HUES64 (cell line): Measurements from ENCODE around the gene DSTN.

Experiments
- H3K27ac ChIP-seq: 2 replicates; pipeline ENCODE4 v1.7.0; 2013; ENCODE audit warnings: low read depth, low read length, inconsistent platforms
- H3K27me3 ChIP-seq: 2 replicates; pipeline ENCODE4 v1.6.1; 2013; ENCODE audit warnings: mild to moderate bottlenecking, low read length; ENCODE audit not compliant: insufficient read depth
- H3K36me3 ChIP-seq: 2 replicates; pipeline ENCODE4 v1.6.1; 2013; ENCODE audit warnings: mild to moderate bottlenecking, low read length; ENCODE audit not compliant: insufficient read depth
- H3K4me1 ChIP-seq: 2 replicates; pipeline ENCODE4 v1.6.1; 2013; ENCODE audit warnings: mild to moderate bottlenecking, low read length, moderate library complexity; ENCODE audit not compliant: insufficient read depth
- H3K4me3 ChIP-seq: 2 replicates; pipeline ENCODE4 v1.5.1; 2013; ENCODE audit warnings: mild to moderate bottlenecking, low read length, moderate library complexity
- H3K9ac ChIP-seq: 2 replicates; pipeline ENCODE4 v1.6.1; 2013; ENCODE audit warnings: mild to moderate bottlenecking, low read depth, low read length
- H3K9me3 ChIP-seq: 2 replicates; pipeline ENCODE4 v1.6.1; 2013; ENCODE audit warnings: low read depth, low read length; ENCODE audit not compliant: insufficient read depth
- WGBS: fragments of 150-250, 120-280 bp; methylation state at CpG from one replicate; pipeline ENCODE4 v1.1.7; 2013; ENCODE audit warnings: missing lambda C conversion rate; 5-methylcytosine and 5-hydroxymethylcytosine counted together

The DSTN gene

DNA sequence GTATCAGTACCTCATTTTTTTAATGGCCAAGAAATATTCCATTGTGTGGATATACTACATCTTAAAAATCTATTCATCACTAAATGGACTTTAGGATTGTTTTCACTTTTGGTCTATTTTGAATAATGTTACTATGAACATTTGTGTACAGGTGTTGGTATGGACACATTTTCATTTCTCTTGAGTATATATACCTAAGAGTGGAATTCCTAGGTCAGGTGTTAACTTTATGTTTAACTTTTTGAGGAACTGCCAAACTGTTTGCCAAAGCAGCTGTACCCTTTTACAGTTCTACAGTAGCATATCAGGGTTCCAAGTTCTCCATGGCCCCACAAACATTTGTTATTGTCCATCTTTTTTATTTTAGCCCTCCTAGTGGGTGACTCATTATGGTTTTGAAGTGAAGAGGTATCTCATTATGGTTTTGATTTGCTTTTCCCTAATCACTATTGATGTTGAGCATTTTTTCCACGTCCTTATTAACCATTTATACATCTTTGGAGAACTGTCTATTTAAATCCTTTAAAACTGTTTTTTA is 28.2 kb downstream of the DSTN start:
- Histone ChIP-seq H3K27ac (no peak overlapping the region), H3K36me3 (peaks cover 8% of the 10 kb centered on the region; the same call in 1 of the 2 replicates), H3K9me3 (no peaks in the 10 kb centered on the region), H3K4me1 (peaks cover 38% of the 10 kb centered on the region), H3K9ac (no peak overlapping the region), H3K27me3 (no peaks in the 10 kb centered on the region), H3K4me3 (no peak overlapping the region)
- WGBS = no CpG with 5 or more reads among the region's 1 CpG

DNA sequence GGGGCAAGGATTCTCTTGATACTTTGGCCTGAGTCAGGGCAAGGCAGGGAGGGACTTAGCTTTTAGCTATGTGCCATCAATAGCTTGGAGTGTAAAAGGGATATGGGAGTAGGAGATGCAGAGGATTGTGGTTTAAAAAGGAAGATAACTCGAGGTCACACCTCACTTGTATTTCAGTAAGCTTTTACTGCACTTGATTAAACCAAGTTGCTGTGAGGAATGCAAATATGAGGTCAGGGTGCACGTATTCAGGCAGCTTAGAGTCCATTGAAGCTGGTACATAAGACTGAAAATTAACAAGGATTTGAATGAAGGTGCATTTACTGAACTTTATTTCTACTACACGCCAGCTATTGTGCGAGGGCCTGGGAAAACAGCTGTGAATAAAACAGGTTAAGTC is 32.1 kb downstream of the DSTN start:
- peaks cover 28% of the 10 kb centered on the region for H3K4me1 ChIP-seq
- peak overlapping the region; percentile 73 for H3K27ac ChIP-seq
- H3K27me3 ChIP-seq = no peaks in the 10 kb centered on the region
- no peak overlapping the region for H3K9ac ChIP-seq
- H3K4me3 ChIP-seq = peak overlapping the region; percentile 19; the same call in 1 of the 2 replicates
- 66% methylated on average over 4 of the region's 4 CpGs for WGBS
- H3K9me3 ChIP-seq = no peaks in the 10 kb centered on the region
- peaks cover 35% of the 10 kb centered on the region for H3K36me3 ChIP-seq

DNA sequence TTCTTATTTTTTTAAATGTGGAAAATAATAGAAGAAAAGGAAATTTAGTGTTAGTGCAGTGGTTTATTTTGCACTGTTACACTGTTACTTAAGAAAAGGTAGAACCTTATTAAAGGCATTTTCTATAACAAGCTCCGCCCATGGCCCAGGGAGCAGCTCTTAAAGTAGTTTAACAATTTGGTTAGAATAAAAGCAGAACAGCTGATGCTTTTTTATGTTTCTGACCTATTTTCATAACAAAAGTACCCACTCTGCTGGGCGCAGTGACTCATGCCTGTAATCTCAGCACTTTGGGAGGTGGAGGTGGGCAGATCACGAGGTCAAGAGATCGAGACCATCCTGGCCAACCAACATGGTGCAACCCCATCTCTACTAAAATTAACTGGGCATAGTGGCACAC is 32.6 kb downstream of the DSTN start:
- H3K27ac ChIP-seq = peak overlapping the region; percentile 73
- H3K27me3 ChIP-seq = no peaks in the 10 kb centered on the region
- WGBS = 79% methylated on average over 4 of the region's 4 CpGs
- H3K36me3 ChIP-seq = peaks cover 40% of the 10 kb centered on the region
- H3K9ac ChIP-seq = no peak overlapping the region
- peaks cover 28% of the 10 kb centered on the region for H3K4me1 ChIP-seq
- no peaks in the 10 kb centered on the region for H3K9me3 ChIP-seq
- H3K4me3 ChIP-seq = peak overlapping the region; percentile 19; the same call in 1 of the 2 replicates

- H3K27me3 ChIP-seq = no peaks in the 10 kb centered on the region
- H3K36me3 ChIP-seq = peaks cover 51% of the 10 kb centered on the region
- no peak overlapping the region for H3K4me3 ChIP-seq
- peaks cover 22% of the 10 kb centered on the region for H3K4me1 ChIP-seq
- H3K9me3 ChIP-seq = no peaks in the 10 kb centered on the region
- no peak overlapping the region for H3K27ac ChIP-seq
- H3K9ac ChIP-seq = no peak overlapping the region
- 93% methylated on average over 5 of the region's 5 CpGs for WGBS
Measured at GRCh38 chr20:17605131-17605660, 35.3 kb downstream of the DSTN start.

DNA sequence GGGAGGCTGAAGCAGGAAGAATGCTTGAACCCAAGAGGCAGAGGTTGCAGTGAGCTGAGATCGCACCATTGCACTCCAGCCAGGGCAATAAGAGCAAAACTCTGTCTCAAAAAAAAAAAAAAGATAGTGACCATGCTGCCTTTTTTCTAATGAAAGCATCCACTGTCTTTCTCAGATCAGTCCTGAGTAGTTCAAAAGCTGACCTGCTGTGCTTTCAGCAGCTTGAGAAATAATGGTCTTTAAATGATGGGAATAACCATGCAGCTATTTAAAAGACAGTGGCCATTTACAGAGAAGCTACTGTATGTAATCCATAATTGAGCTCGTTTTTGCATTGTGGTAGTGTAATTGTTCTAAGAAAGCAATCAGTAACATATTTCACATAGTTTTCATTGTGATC is 36.1 kb downstream of the DSTN start:
- Histone ChIP-seq H3K36me3 (peaks cover 49% of the 10 kb centered on the region), H3K9ac (no peak overlapping the region), H3K27me3 (no peaks in the 10 kb centered on the region), H3K4me1 (peaks cover 14% of the 10 kb centered on the region), H3K27ac (no peak overlapping the region), H3K9me3 (no peaks in the 10 kb centered on the region), H3K4me3 (no peak overlapping the region)
- WGBS = 69% methylated on average over 2 of the region's 2 CpGs

DNA sequence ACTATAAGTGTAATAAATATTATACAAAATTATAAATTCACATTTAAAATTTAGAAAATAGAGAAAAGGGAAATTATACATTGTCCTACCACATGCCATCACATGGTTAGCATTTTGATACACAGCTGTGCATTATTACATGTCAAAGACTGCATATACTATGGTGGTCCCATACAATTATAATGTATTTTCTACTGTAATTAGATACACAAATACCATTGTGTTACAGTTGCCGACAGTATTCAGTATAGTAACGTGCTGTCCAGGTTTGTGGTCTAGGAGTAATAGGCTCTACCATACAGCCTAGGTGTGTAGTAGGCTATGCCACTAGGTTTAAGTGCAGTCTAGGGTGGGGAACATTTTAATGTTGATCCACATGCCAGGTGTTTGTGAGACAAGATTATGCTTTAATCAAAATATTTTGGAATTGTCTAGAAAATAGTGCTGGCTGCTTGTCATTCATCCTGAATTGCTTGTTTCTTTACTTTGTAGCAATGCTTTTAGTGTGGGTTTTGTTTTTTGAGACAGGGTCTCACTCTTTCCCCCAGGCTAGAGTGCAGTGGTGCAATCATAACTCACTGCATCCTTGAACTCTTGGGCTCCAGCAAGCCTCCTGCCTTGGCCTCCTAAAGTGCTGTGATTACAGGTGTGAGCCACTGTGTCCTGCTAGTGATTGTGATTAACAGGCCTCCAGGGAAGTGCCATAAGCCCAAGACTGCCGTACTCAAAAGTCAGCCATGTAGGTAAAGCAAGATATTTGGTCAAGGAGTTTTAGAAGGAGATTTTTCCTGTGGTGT is 39.0 kb downstream of the DSTN start:
- H3K9me3 ChIP-seq = no peaks in the 10 kb centered on the region
- H3K4me1 ChIP-seq = no peaks in the 10 kb centered on the region
- H3K4me3 ChIP-seq = no peak overlapping the region
- H3K27ac ChIP-seq = no peak overlapping the region
- no peaks in the 10 kb centered on the region for H3K27me3 ChIP-seq
- WGBS = 95% methylated on average over 3 of the region's 3 CpGs
- H3K9ac ChIP-seq = no peak overlapping the region
- H3K36me3 ChIP-seq = peaks cover 36% of the 10 kb centered on the region

GRCh38 chr20:17609811-17610377 is 40.0 kb downstream of the DSTN start:
- no peaks in the 10 kb centered on the region for H3K4me1 ChIP-seq
- WGBS = 96% methylated on average over 8 of the region's 8 CpGs

GRCh38 chr20:17610566-17611289 is 40.9 kb downstream of the DSTN start:
- Histone ChIP-seq H3K9ac (no peak overlapping the region), H3K9me3 (no peaks in the 10 kb centered on the region), H3K27ac (peak overlapping the region; percentile 20; the same call in 1 of the 2 replicates), H3K4me1 (no peaks in the 10 kb centered on the region), H3K36me3 (peaks cover 31% of the 10 kb centered on the region), H3K27me3 (no peaks in the 10 kb centered on the region), H3K4me3 (no peak overlapping the region)
- 92% methylated on average over 19 of the region's 19 CpGs for WGBS

More at GRCh38 chr20:17609811-17610377, 40.0 kb downstream of the DSTN start:
- peaks cover 31% of the 10 kb centered on the region for H3K36me3 ChIP-seq
- H3K27ac ChIP-seq = no peak overlapping the region
- H3K9ac ChIP-seq = no peak overlapping the region
- no peaks in the 10 kb centered on the region for H3K27me3 ChIP-seq
- H3K4me3 ChIP-seq = no peak overlapping the region
- no peaks in the 10 kb centered on the region for H3K9me3 ChIP-seq

DNA sequence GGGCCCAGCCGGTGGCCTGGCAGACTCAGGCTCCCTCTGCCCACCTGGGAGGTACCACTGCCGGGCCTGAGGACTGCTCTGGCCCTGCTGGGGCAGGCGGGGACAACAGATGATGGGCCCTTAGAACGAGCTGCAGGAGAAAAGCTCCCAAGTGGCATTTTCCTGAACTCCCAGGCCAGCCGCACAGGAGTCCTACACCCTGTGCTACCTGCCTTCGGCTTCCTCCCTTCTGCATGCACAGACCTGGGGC is 41.3 kb downstream of the DSTN start:
- 70% methylated on average over 6 of the region's 6 CpGs for WGBS
- Histone ChIP-seq H3K9ac (no peak overlapping the region), H3K27ac (peak overlapping the region; percentile 20; the same call in 1 of the 2 replicates), H3K9me3 (no peaks in the 10 kb centered on the region), H3K36me3 (peaks cover 35% of the 10 kb centered on the region), H3K27me3 (no peaks in the 10 kb centered on the region), H3K4me1 (no peaks in the 10 kb centered on the region), H3K4me3 (no peak overlapping the region)

DNA sequence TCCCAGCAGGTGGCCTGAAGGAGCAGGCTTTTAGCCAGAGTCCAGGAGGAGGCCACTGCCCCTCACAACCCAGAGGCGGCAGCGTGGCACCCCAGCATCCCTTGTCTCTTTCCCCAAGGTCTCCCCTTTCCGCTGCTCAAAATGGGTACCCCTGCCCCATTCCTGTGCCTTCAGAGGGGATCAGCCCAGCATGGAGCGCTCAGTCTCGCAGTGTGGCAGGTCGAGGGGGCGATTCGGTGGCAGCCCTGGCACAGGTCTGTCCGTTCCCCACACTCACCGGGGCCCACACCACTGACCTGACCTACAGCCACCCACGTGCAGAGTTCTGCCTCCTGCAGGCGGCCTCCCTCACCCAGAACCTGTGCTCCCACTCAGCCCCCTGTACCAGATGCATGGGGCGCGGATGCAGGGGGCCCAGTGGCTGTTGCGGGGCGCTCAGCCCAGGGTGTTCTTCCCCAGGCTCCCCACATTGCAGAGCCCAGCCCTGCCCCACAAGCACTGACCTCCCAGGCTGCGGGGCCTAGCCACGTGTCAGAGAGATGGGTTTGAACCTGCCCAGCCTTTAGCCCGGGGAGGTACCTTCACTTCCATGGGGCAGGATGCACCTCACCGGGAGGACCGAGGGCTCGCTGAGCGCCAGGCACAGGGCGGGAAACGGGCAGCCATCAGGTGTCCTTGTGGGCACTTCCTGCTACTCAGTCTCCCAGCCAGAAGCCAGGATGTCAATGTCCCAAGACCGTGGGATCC is 41.8 kb downstream of the DSTN start:
- peak overlapping the region; percentile 16 for H3K27ac ChIP-seq
- H3K9me3 ChIP-seq = no peaks in the 10 kb centered on the region
- 0 out of 2 replicates have a peak overlapping the region, but pooled peaks have one; percentile 16 for H3K9ac ChIP-seq
- WGBS = 91% methylated on average over 26 of the region's 26 CpGs
- no peak overlapping the region for H3K4me3 ChIP-seq
- H3K36me3 ChIP-seq = peaks cover 40% of the 10 kb centered on the region
- H3K4me1 ChIP-seq = no peaks in the 10 kb centered on the region
- H3K27me3 ChIP-seq = no peaks in the 10 kb centered on the region
